Vagina (tissue), 2 donors: ENCODE measurements around the gene HSD11B2. TPM values are rescaled to one million over a fixed set of nuclear protein-coding genes. Genes with fewer than 3 reads are reported as not detected.
A peak's percentile ranks its signal among the peaks of the same experiment; 100 is the strongest.

Source experiments
- DNase-seq, 2 donors: peaks; one replicate each; pipeline ENCODE4 v3.0.0-alpha.2; 2017; ENCODE audit errors: extremely low spot score in 2 of 2
- H3K27ac ChIP-seq: fragments of 200-600 bp; sonication (generic); one replicate; pipeline ENCODE4 v1.5.1; 2019
- H3K27me3 ChIP-seq: fragments of 200-600 bp; sonication (generic); one replicate; pipeline ENCODE4 v1.5.1; 2019
- H3K36me3 ChIP-seq, 2 donors: fragments of 200-600 bp; sonication (generic); one replicate each; pipeline ENCODE4 v1.5.1; 2017 to 2019
- H3K4me1 ChIP-seq: fragments of 200-600 bp; sonication (generic); one replicate; pipeline ENCODE4 v1.5.1; 2019
- H3K4me3 ChIP-seq, 2 donors: fragments of 200-600 bp; sonication (generic); 1 replicate in 1 of 2; 2 replicates in 1 of 2; pipeline ENCODE4 v1.5.1; 2016 to 2019
- H3K9me3 ChIP-seq: fragments of 200-600 bp; sonication (generic); one replicate; pipeline ENCODE4 v1.5.1; 2019
- CTCF ChIP-seq, 3 experiments: fragments of 450-650 bp in 2 of 3; fragments of 200-600 bp in 1 of 3; sonication (generic) in 1 of 3; IDR thresholded peaks; one replicate each; pipeline ENCODE4 v1.5.1; 2017 to 2019; ENCODE audit warnings: antibody characterized with exemption in 3 of 3, mild to moderate bottlenecking in 2 of 3, moderate library complexity in 2 of 3
- POLR2A ChIP-seq, 2 donors: fragments of 450-650 bp; IDR thresholded peaks; one replicate each; pipeline ENCODE4 v1.6.1; 2017; ENCODE audit warnings: antibody characterized with exemption in 2 of 2, mild to moderate bottlenecking in 2 of 2, moderate library complexity in 2 of 2
- POLR2AphosphoS5 ChIP-seq, 2 donors: sonication (generic); formaldehyde crosslinking; IDR thresholded peaks; one replicate each; pipeline ENCODE4 v1.9.0; 2017; ENCODE audit warnings: antibody characterized with exemption in 2 of 2, mild to moderate bottlenecking in 2 of 2, low read depth in 1 of 2; ENCODE audit not compliant: insufficient read depth in 1 of 2
- intact Hi-C: fragments of 100-400 bp; cut with DNase I; formaldehyde crosslinking; loops from one replicate; pipeline ENCODE4 v1.15.1; 2023
- total RNA-seq: library from RNA; depleted of rRNA; stranded (reverse); fragments of >200 nt; gene quantifications from one replicate; pipeline ENCODE4 v1.2.3, GENCODE V29; 2016

HSD11B2 gene
- total RNA-seq, 1 donor from 2014 or later = 30.2 TPM

GRCh38 chr16:67399218-67399733, 31.6 kb upstream of the HSD11B2 start:
- no peaks in the 10 kb centered on the region for H3K27me3 ChIP-seq
- no peak for DNase-seq
- peak overlapping the region in 1 of 2 donors; percentile 9 for H3K4me3 ChIP-seq
- H3K27ac ChIP-seq = no peak overlapping the region
- TF ChIP-seq POLR2AphosphoS5 (IDR thresholded peaks at IDR 0.05; ENCODE audit: insufficient read depth in 1 of 2, low read depth in 1 of 2) (no peak), CTCF (IDR thresholded peaks at IDR 0.05) (peak in 2 of 3 experiments; percentile 48 to 57)
- peaks cover 65% of the 10 kb centered on the region for H3K4me1 ChIP-seq
- H3K9me3 ChIP-seq = no peaks in the 10 kb centered on the region
- intact Hi-C loops = no loop called here
- no peaks in the 10 kb centered on the region for H3K36me3 ChIP-seq

GRCh38 chr16:67399749-67400704, 30.9 kb upstream of the HSD11B2 start:
- H3K27me3 ChIP-seq = no peaks in the 10 kb centered on the region
- H3K27ac ChIP-seq = no peak overlapping the region
- H3K4me1 ChIP-seq = peaks cover 66% of the 10 kb centered on the region
- H3K4me3 ChIP-seq = no peak overlapping the region
- TF ChIP-seq POLR2A (IDR thresholded peaks at IDR 0.05) (no peak), POLR2AphosphoS5 (IDR thresholded peaks at IDR 0.05; ENCODE audit: insufficient read depth in 1 of 2, low read depth in 1 of 2) (no peak), CTCF (IDR thresholded peaks at IDR 0.05) (no peak)
- no peaks in the 10 kb centered on the region for H3K9me3 ChIP-seq
- no peaks in the 10 kb centered on the region for H3K36me3 ChIP-seq
- DNase-seq = no peak
- intact Hi-C loops = no loop called here

GRCh38 chr16:67400901-67401300, 30.0 kb upstream of the HSD11B2 start:
- H3K4me1 ChIP-seq = peaks cover 66% of the 10 kb centered on the region
- H3K27me3 ChIP-seq = no peaks in the 10 kb centered on the region
- no peaks in the 10 kb centered on the region for H3K36me3 ChIP-seq
- H3K4me3 ChIP-seq = no peak overlapping the region
- H3K9me3 ChIP-seq = no peaks in the 10 kb centered on the region
- intact Hi-C loops = no loop called here
- no peak for DNase-seq
- TF ChIP-seq CTCF (IDR thresholded peaks at IDR 0.05) (no peak), POLR2AphosphoS5 (IDR thresholded peaks at IDR 0.05; ENCODE audit: insufficient read depth in 1 of 2, low read depth in 1 of 2) (no peak), POLR2A (IDR thresholded peaks at IDR 0.05) (no peak)
- H3K27ac ChIP-seq = no peak overlapping the region

- Histone ChIP-seq H3K4me1 (peaks cover 59% of the 10 kb centered on the region), H3K4me3 (no peak overlapping the region), H3K27ac (peak overlapping the region; percentile 72), H3K9me3 (no peaks in the 10 kb centered on the region), H3K27me3 (no peaks in the 10 kb centered on the region), H3K36me3 (no peaks in the 10 kb centered on the region)
- intact Hi-C loops = no loop called here
- TF ChIP-seq POLR2A (IDR thresholded peaks at IDR 0.05) (no peak), POLR2AphosphoS5 (IDR thresholded peaks at IDR 0.05; ENCODE audit: insufficient read depth in 1 of 2, low read depth in 1 of 2) (no peak), CTCF (IDR thresholded peaks at IDR 0.05) (no peak)
- DNase-seq = no peak
Measured at GRCh38 chr16:67403976-67404555, 26.9 kb upstream of the HSD11B2 start.
